ELR (cell line): ENCODE results near the gene LRRN4.
"Not testable (repeated sequence)": the region's sequence is repeated elsewhere in the genome, so short reads cannot be mapped to it uniquely, and the experiment has no call there.

Experiments
- DNase-seq: peaks from one replicate; pipeline ENCODE4 v3.0.0-alpha.2; 2015; ENCODE audit warnings: low read depth

Gene LRRN4

GRCh38 chr20:6058684-6059295 lies 4.9 kb upstream of the LRRN4 start:
- no peak for DNase-seq

- DNase-seq = no peak
Observed at GRCh38 chr20:6057691-6058090, 3.8 kb upstream of the LRRN4 start.

GRCh38 chr20:6057139-6057538 lies 3.3 kb upstream of the LRRN4 start:
- DNase-seq = no peak

GRCh38 chr20:6055981-6056569 lies 2.2 kb upstream of the LRRN4 start:
- DNase-seq = peak; percentile 10

- no peak for DNase-seq
Observed at GRCh38 chr20:6055161-6055783, 1.4 kb upstream of the LRRN4 start.

- not testable (repeated sequence) for DNase-seq
Observed at GRCh38 chr20:6054689-6055051, 810 bp upstream of the LRRN4 start.

- no peak for DNase-seq
Observed at GRCh38 chr20:6053064-6053775, 640 bp downstream of the LRRN4 start.

- peak; percentile 45 for DNase-seq
Observed at GRCh38 chr20:6051505-6051904, 2.4 kb downstream of the LRRN4 start.

- DNase-seq = no peak
Observed at GRCh38 chr20:6048391-6048790, 5.5 kb downstream of the LRRN4 start.

- no peak for DNase-seq
Observed at GRCh38 chr20:6046432-6046831, 7.4 kb downstream of the LRRN4 start.

GRCh38 chr20:6045566-6045965 lies 8.3 kb downstream of the LRRN4 start:
- peak; percentile 13 for DNase-seq

GRCh38 chr20:6044115-6044514 lies 9.7 kb downstream of the LRRN4 start:
- DNase-seq = no peak

- DNase-seq = no peak
Observed at GRCh38 chr20:6041808-6042265, 12.0 kb downstream of the LRRN4 start.

GRCh38 chr20:6040958-6041807 lies 12.7 kb downstream of the LRRN4 start:
- no peak for DNase-seq

GRCh38 chr20:6040540-6040939 lies 13.3 kb downstream of the LRRN4 start:
- DNase-seq = no peak

GRCh38 chr20:6039766-6040165 lies 14.1 kb downstream of the LRRN4 start:
- DNase-seq = no peak

GRCh38 chr20:6038256-6038655 lies 15.6 kb downstream of the LRRN4 start:
- DNase-seq = no peak

GRCh38 chr20:6037082-6037481 lies 16.8 kb downstream of the LRRN4 start:
- no peak for DNase-seq

- no peak for DNase-seq
Observed at GRCh38 chr20:6036213-6036612, 17.6 kb downstream of the LRRN4 start.

- no peak for DNase-seq
Observed at GRCh38 chr20:6034134-6034969, 19.5 kb downstream of the LRRN4 start.

- not testable (repeated sequence) for DNase-seq
Observed at GRCh38 chr20:6032907-6033306, 21.0 kb downstream of the LRRN4 start.
